ENCODE measurements around the gene SLC66A1. TPM values are rescaled to one million over a fixed set of nuclear protein-coding genes. Genes with fewer than 3 reads are reported as not detected.
A peak's percentile ranks its signal among the peaks of the same experiment; 100 is the strongest.

SLC66A1 gene
- total RNA-seq (2016; rRNA removed; fragmentation: Illumina TruSeq; extraction: Trizol) = 8.5 and 18.9 TPM in 2 replicates
- 4.6 and 5.7 TPM in 2 replicates for total RNA-seq (2016; cell fraction: cytosol; rRNA removed; fragmentation: Illumina TruSeq; extraction: Trizol; ENCODE audit: low read depth)
- 9.7 and 20.6 TPM in 2 replicates for total RNA-seq (2016; cell fraction: insoluble cytoplasmic fraction; rRNA removed; fragmentation: Illumina TruSeq; extraction: Trizol)
- 8.2 and 8.3 TPM in 2 replicates for total RNA-seq (2016; cell fraction: membrane; rRNA removed; fragmentation: Illumina TruSeq; extraction: Trizol)
- 17.2 and 20.6 TPM in 2 replicates for total RNA-seq (2016; cell fraction: nucleus; rRNA removed; fragmentation: Illumina TruSeq; extraction: Trizol)
- 15.4 and 24.4 TPM in 2 replicates for polyA plus RNA-seq (2011; rRNA removed)
- 15.0 and 19.6 TPM in 2 replicates for polyA plus RNA-seq (2011; cell fraction: cytosol; rRNA removed)
- 21.9 and 23.2 TPM in 2 replicates for polyA plus RNA-seq (2011; cell fraction: nucleus; rRNA removed)
- polyA plus RNA-seq (2012) = 8.6 and 10.0 TPM in 2 replicates
- 4.3 and 5.7 TPM in 2 replicates for polyA plus RNA-seq (2016; cell fraction: cytosol; fragmentation: Illumina TruSeq; extraction: Trizol; ENCODE audit: low read depth)
- 8.0 and 11.5 TPM in 2 replicates for polyA plus RNA-seq (2016; cell fraction: insoluble cytoplasmic fraction; fragmentation: Illumina TruSeq; extraction: Trizol; ENCODE audit: low read depth)
- 6.1 and 8.5 TPM in 2 replicates for polyA plus RNA-seq (2016; cell fraction: membrane; fragmentation: Illumina TruSeq; extraction: Trizol; ENCODE audit: low read depth)
- polyA plus RNA-seq (2016; cell fraction: nucleus; fragmentation: Illumina TruSeq; extraction: Trizol; ENCODE audit: insufficient read depth, low read depth) = 41.6 and 41.9 TPM in 2 replicates
- polyA minus RNA-seq (2011; rRNA and poly(A)+ RNA removed; ENCODE audit: low replicate concordance) = 17.2 and 31.0 TPM in 2 replicates
- polyA minus RNA-seq (2011; cell fraction: cytosol; rRNA and poly(A)+ RNA removed) = 7.4 and 8.9 TPM in 2 replicates
- 9.9 and 11.1 TPM in 2 replicates for polyA minus RNA-seq (2011; cell fraction: nucleus; rRNA and poly(A)+ RNA removed)
- Bru-seq, nascent RNA = percentile 75 among the genes with signal in this experiment
- BruChase-seq, experiment 1, labeled RNA remaining after a 6-hour chase = percentile 69 among the genes with signal in this experiment
- BruChase-seq, experiment 2, labeled RNA remaining after a 2-hour chase = percentile 64 among the genes with signal in this experiment
- long read RNA-seq, experiment 1, transcript PQLC2-201 (8 exons, 2,153 nt) = major isoform, 9 of 28 reads
- long read RNA-seq, experiment 1, transcript PQLC2-202 (9 exons, 1,805 nt) = minor isoform, 6 of 28 reads
- long read RNA-seq, experiment 1, partial matches to known transcripts = 1 of 28 reads
- long read RNA-seq, experiment 1, other reads (novel, unspliced or antisense) = 10 of 28 reads
- long read RNA-seq, experiment 2, transcript PQLC2-201 (8 exons, 2,153 nt) = major isoform, 24 of 75 reads
- long read RNA-seq, experiment 2, transcript PQLC2-202 (9 exons, 1,805 nt) = minor isoform, 19 of 75 reads
- long read RNA-seq, experiment 2, partial matches to known transcripts = 15 of 75 reads
- long read RNA-seq, experiment 2, other reads (novel, unspliced or antisense) = 13 of 75 reads

- no peak for FAIRE-seq
- TF ChIP-seq FOXM1 (CRISPR knock-in tag; IDR thresholded peaks at IDR 0.05) = no peak
- TF ChIP-seq ATF7-NPFF (CRISPR knock-in tag; IDR thresholded peaks at IDR 0.05; ENCODE audit: low read depth) = peak; percentile 92
- no peak; the same call in 1 of the 2 replicates for TF ChIP-seq ONECUT2 (CRISPR knock-in tag; IDR thresholded peaks at IDR 0.05)
- peak; percentile 61; the same call in 1 of the 2 replicates for TF ChIP-seq FUBP1 (CRISPR knock-in tag; IDR thresholded peaks at IDR 0.05; ENCODE audit: borderline replicate concordance)
- TF ChIP-seq MED8 (CRISPR knock-in tag; IDR thresholded peaks at IDR 0.05; ENCODE audit: insufficient replicate concordance) = no peak
- TF ChIP-seq STAT5B (CRISPR knock-in tag; IDR thresholded peaks at IDR 0.05) = 0 out of 2 replicates have a peak, but pooled peaks have one; percentile 11
- TF ChIP-seq ZNF138 (CRISPR knock-in tag; IDR thresholded peaks at IDR 0.05; ENCODE audit: low read depth) = peak; percentile 61; the same call in 1 of the 2 replicates
- peak; percentile 53; the same call in 1 of the 2 replicates for TF ChIP-seq MXD4 (CRISPR knock-in tag; IDR thresholded peaks at IDR 0.05)
- peak; percentile 34 for TF ChIP-seq SALL1 (CRISPR knock-in tag; IDR thresholded peaks at IDR 0.05)
- TF ChIP-seq TP53 (CRISPR knock-in tag; conservative IDR thresholded peaks at IDR 0.05) = 0 out of 2 replicates have a peak, but pooled peaks have one; percentile 57
- no peak; the same call in 1 of the 2 replicates for TF ChIP-seq KLF15 (CRISPR knock-in tag; IDR thresholded peaks at IDR 0.05; ENCODE audit: borderline replicate concordance)
- 0 out of 2 replicates have a peak, but pooled peaks have one; percentile 52 for TF ChIP-seq CCDC6 (CRISPR knock-in tag; IDR thresholded peaks at IDR 0.05)
- no peak for TF ChIP-seq BRD4 (CRISPR knock-in tag; IDR thresholded peaks at IDR 0.05)
- 0 out of 2 replicates have a peak, but pooled peaks have one; percentile 56 for TF ChIP-seq ZFYVE20 (CRISPR knock-in tag; IDR thresholded peaks at IDR 0.05; ENCODE audit: borderline replicate concordance, low read depth)
- 0 out of 2 replicates have a peak, but pooled peaks have one; percentile 21 for TF ChIP-seq FOSL1 (CRISPR knock-in tag; IDR thresholded peaks at IDR 0.05; ENCODE audit: borderline replicate concordance)
These were observed at the start of gene SLC66A1, which contains the start of gene AKR7A2 for GRCh38 chr1:19311931-19312781. SLC66A1 (plus strand) TSS chr1:19312326; CDS start chr1:19317678, 5,352 bp downstream. AKR7A2 (minus strand) TSS chr1:19312144; CDS start chr1:19312124, 20 bp downstream.

More at GRCh38 chr1:19311931-19312781, at the start of gene SLC66A1, which contains the start of gene AKR7A2:
- DNase-seq (ENCODE audit: low spot score) = peak; percentile 82
- Histone ChIP-seq H3K4me2 (ENCODE audit: low read depth, low read length) (peak within 1 kb of the TSS; percentile 98), H3K9me3 (ENCODE audit: low read length) (no peaks in the 10 kb centered on the region), H3K4me3 (replicated peaks in 1 of 3; ENCODE audit: insufficient read depth in 1 of 3, low read depth in 2 of 3, low read length in 3 of 3) (peak within 1 kb of the TSS; percentile 85 to 95 (median 93)), H3K79me2 (ENCODE audit: insufficient read depth, low read length) (peaks cover 27% of the 10 kb centered on the region), H3K27ac (ENCODE audit: extremely low read length, insufficient read depth, low read length) (peak within 1 kb of the TSS; percentile 83), H3K27me3 (ENCODE audit: control insufficient read depth in 1 of 2, insufficient read depth in 2 of 2, low read length in 2 of 2) (no peaks in the 10 kb centered on the region; a peak in 1 of 5 replicates), H3K9ac (ENCODE audit: insufficient read depth, low read depth, low read length) (peak within 1 kb of the TSS; percentile 97), H4K20me1 (ENCODE audit: insufficient read depth, low read length) (no peaks in the 10 kb centered on the region; the same call in 1 of the 2 replicates), H2AFZ (ENCODE audit: low read length) (no peak within 1 kb of the TSS), H3K36me3 (replicated peaks in 1 of 2; ENCODE audit: control insufficient read depth in 1 of 2, insufficient read depth in 2 of 2, low read length in 2 of 2) (peaks cover 8 to 23% of the 10 kb centered on the region in 2 experiments; a peak in 3 of 5 replicates), H3K4me1 (ENCODE audit: insufficient read depth, low read length) (peaks cover 67% of the 10 kb centered on the region)
- WGBS (ENCODE audit: low lambda C conversion rate) = 0% methylated on average over 10 of the region's 105 CpGs
- no TSS peak for BruUV-seq (replicated peaks)
- CTCF ChIA-PET (ENCODE audit: low intra/inter-chr PET ratio, low total read pairs) = no interaction called here
- intact Hi-C loops (cut with micrococcal nuclease; ENCODE audit: unreplicated experiment) (loop anchor here (2.0 kb wide), 1 partner anchor 59 kb away; no protein-coding TSS in a partner anchor), in situ Hi-C loops (cut with HindIII; ENCODE audit: extremely low pct_ligation_motif_present, low pct_unique_long_range_greater_than_20kb) (no loop called here)
- peak; percentile 86 for ATAC-seq
- POLR2A ChIA-PET = interaction anchor here (0.5 to 4.7 kb wide), 19 partner anchors 11 to 342 kb away, joined by 3 to 21 read pairs (median 3); partner anchors contain the start of genes EMC1 and MRTO4

Measured in HepG2 (cell line).